GM19455 (cell line): Measurements from ENCODE around the gene SLC6A11.

Experiments
- ATAC-seq: cut with Tn5 transposase; IDR thresholded peaks from one replicate; pipeline ENCODE4 v1.9.1; 2021; ENCODE audit not compliant: unreplicated experiment

The SLC6A11 gene

DNA sequence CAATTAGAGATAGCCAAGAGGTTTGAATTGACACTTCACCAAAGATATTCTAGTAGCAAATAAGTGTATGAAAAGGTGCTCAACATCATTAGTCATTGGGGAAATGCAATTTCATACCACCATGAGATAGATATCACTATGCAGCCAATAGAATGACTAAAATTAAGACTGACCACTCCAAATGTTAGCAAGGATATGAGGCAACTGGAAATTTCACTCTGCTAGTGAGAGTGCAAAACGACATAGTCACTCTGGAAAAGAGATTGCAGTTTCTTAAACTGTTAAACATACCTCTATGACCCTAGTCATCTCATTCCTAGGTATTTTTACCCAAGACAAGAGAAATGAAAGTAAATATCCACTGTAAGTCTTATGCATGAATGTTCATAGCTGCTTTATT is 27.6 kb upstream of the SLC6A11 start:
- ATAC-seq, result no peak

GRCh38 chr3:10790713-10791112 is 25.3 kb upstream of the SLC6A11 start:
- ATAC-seq, result no peak

GRCh38 chr3:10792208-10792607 is 23.8 kb upstream of the SLC6A11 start:
- ATAC-seq, result no peak

- no peak for ATAC-seq
Measured at GRCh38 chr3:10798600-10799367, 17.2 kb upstream of the SLC6A11 start.

DNA sequence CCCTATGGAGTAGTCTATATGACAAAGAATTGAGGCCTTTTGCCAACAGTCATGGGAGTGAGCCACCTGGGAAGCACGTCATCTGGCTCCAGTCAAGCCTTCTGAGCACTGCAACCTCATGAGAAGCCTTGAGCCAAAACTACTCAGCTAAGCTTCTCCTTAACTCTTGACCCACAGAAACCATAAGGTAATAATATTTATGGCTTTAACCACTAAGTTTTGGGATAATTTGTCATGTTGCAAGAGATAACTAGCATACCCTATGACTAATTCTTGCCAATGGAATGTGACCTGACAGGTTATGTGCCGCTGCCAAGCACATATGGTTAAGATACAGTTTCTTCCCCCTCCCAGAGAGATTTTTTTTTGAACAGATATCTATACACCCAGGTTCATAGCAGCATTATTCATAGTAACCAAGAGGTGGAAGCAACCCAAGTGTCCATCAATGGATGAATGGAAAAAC is 11.8 kb upstream of the SLC6A11 start:
- no peak for ATAC-seq

DNA sequence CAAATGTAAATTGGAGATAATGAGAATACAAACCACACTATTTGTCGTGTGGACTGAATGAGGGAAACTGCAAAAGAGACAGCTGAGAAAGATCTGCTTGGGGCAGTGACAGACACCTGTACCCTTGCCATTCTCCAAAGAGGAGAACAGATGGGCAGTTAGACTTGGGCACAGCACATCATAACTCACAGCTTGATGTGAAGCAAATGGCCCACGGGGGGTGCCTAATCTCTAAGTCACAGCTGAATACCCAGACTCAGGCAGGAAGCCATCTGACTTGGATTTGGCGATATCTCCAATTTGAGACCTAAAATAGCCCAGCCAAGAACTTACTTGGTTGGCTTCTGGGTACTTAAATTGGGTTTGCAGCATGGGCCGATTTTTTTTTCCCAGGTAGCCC is 10.0 kb upstream of the SLC6A11 start:
- no peak for ATAC-seq

DNA sequence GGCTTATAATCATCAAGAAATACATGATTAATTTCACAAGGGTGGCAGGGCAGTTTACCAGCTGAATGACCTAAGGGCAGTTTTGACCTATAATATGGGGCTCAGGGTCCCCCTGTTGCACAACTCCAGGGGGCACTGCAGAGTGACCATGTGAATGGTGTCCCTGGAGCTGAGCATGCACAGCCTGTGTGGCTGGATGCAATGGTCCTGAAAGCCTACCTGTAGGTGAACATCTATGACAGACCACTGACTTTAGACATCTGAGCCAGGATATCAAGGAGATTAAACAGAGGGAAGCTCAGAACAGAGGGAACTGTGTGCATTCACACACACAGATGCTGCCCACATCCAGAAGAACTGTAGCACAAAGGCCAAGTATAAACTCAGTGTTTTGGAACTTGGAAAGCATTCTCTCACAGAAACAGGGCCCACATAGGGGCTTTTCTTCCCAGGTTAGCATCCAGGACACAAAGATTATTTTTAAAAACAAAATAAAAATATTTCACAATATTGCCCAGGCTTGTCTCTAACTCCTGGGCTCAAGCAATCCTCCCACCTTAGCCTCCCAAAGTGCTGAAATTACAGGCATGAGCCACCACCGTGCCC is 7.8 kb upstream of the SLC6A11 start:
- ATAC-seq, result no peak

GRCh38 chr3:10808974-10809373 is 7.1 kb upstream of the SLC6A11 start:
- no peak for ATAC-seq

DNA sequence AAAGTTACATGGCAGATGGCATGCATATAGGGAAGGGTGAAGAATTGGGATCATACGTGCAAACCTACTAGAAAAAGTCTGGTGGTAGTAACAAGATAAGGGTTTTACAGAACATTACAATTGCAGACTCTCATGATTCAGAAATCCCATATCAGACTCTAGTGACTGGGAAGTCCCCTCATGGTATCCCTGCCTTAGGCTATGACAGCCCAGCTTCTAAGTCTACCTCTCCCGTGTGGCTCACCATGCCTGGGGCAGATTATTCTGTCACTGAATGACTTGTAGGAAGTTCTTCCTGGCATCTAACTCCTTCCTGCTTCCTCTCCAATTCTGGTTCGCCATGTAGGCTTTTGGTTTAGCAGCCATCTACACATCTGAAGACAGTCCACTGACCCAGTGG is 5.7 kb upstream of the SLC6A11 start:
- no peak for ATAC-seq

DNA sequence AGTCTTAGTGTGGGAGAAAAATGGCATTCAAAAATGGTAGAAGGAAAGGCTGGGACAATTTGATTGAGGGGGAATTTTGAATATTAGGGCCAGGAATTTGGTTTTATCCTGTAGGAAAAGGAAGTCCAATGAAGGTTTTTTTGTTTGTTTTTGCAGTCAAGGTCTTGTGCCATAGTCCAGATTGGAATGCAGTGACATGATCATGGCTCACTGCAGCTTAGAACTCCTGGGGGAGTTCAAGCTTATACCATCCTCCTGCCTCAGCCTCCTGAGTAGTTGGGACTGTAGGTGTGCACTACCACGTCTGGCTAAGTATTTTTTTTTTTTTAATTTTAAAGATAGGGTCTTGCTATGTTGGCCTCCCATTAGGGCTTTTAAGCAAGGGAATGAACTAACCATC is 2.6 kb upstream of the SLC6A11 start:
- ATAC-seq, result no peak

DNA sequence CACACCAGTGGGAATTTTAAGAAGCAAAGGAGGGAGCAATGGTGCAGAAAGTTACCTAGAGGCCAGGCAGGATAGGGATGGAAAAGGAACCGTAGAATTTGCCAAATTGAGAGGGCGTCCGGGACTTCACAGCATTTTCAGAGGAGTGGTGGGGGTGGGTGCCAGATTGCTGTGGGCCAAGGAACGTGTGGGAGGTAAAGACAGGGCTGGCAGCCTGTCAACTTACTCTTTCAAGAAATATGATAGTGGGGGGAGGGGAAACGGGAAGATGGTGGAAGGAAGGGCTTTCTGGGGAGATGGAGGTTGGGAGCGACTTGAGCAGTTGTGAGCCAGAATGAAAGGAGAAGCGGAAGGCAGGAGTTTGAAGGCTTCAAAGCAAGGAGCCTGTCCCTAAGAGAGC is 1.4 kb upstream of the SLC6A11 start:
- no peak for ATAC-seq

DNA sequence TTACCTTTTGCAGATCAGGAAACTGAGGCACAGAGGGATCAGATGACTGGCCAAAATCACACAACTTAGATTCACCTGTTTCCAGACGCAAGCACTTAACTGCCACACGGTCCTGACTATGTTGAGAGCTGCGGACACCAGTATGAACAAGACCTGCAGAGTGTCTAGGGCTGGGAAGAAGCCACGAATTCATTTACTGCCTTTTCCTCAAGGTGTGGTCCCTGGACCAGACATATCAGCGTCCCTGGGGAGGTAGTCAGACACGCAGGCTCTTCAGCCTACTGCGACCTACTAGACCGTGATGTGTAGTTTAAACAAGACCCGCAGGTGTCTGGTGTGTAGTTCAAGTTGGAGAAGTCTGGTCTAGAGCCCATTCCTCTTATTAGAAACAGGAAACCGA is 541 bp upstream of the SLC6A11 start:
- no peak for ATAC-seq

DNA sequence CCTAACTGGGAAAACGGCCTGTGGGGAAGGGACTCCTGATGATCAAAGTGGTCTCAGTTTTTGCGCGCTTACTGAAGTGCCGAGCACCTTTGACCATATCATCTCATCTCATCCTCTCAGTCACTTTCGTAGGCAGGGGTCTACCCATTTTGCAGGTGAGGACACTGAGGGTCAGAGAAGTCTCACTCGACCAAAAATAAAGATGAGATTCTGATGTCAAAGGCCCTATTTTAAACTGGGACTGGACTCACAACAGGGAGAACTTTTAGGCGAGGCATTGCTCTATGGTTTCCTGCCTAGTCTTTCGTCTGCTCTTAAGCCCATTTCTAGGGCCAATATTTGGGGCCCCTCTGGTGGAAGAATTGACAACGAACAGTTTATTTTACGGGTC is 830 bp downstream of the SLC6A11 start:
- no peak for ATAC-seq

GRCh38 chr3:10817506-10817905 is 1.5 kb downstream of the SLC6A11 start:
- no peak for ATAC-seq

DNA sequence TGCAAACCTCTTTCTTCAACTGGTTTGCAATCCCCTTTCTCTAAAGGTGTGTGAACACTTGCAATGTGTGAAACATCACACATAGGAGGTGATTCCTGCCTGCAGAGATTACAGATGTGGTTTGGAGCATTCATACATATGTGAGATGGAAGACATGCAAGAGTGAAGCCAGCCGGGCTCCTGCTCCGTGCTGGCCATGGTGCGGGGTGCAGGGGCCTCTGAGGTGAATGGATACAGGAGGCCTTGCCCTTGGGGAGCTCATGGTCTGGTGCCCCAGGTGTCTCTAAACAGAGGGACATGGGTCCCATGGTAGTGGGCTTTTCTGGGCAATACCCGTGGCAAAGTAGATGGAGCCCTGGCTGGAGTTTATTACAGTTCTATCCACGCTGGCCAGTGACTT is 6.0 kb downstream of the SLC6A11 start:
- no peak for ATAC-seq

DNA sequence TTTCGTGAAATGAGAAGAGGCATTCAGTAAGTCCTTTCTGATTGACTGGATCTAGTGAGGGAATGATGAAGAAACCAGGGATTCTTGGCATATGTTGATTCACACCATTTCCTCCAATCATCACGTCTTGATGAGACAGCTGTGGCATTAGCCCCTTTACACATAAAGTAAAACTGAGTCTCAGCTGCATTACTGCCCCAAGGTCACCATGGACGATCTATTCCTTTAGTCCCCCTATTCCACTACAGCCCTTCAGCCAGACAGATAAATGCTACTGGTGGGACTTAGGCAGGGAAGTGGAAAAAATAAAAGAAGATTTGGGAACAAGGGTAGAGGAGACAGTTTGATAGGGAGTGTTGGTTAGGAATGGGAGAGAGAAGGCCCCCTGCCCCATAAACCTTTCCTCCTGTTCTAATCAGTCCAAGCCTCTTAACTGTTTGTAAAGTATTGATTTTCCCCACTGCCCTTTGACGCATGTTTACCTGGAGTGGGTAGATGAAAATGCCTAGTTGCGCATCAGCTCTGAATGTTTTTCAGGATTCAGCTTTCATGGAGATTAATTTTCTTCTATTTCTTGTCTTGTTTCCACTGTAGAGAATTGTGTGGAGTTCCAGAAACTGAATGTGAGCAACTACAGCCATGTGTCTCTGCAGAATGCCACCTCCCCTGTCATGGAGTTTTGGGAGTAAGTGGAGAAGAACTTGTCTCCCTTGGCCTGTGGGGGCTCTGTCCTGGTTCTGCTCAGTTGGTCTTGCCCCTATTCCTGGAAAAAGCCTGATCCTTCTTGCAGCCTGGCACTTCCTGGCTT is 6.9 kb downstream of the SLC6A11 start:
- no peak for ATAC-seq

DNA sequence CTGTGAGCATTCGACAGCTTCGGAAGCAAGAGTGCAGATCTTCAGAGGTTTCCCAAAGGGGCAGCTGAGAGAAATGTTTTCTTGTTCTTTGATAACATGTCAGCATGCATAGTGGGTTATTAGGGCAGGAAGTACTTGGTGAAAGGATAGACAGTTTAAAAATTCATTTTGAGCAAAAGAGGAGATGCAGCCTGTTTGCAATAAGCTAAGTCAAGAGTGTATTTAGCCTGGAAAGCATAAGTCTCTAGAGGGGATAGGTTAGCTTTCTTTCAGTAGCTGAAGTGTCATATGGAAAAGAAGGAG is 7.4 kb downstream of the SLC6A11 start:
- no peak for ATAC-seq

DNA sequence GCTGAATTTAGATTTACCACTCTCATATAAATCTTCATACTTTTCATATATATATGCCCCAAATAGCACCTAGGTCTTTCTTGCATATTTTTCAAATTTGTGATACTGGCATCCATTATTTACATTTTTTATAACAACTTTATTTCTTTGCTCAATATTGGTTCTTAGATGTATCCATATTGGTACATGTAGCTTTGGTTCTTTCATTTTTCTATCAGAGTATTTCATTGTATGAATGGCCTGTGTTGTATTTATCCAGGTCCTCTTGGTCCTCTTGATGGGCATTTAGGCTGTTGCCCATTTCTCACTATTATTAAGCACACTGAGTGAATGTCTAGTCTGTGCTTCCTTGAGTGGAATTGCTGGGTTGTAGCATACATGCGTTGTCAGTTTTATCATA is 8.4 kb downstream of the SLC6A11 start:
- ATAC-seq, result no peak

DNA sequence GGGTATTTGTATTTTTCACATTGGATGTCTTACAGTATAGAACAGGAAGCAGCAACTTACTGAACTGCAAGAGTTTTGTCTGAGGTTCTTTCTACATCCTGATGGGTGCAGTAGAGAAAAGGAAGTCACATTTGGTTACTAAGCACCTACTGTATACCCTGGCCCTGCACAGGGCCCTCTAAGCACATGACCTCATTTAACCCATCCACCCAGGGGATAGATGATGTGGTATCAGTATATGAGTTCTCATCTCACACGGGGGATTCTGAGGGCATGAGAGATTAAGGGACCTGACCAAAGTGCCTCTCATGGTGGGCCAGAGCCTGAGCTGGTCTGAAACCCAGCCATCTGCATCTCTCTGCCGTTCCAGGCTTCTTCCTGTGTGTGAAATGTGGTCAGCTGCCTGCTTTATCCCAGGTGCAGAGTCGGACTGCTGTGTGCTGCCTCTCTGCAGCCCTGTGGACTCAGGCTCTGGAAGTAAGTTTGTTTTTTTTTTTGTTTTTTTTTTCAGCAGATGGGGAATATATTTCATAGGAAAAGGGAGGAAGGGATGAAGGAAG is 17.9 kb downstream of the SLC6A11 start:
- no peak for ATAC-seq

- no peak for ATAC-seq
Measured at GRCh38 chr3:10834951-10835350, 18.9 kb downstream of the SLC6A11 start.

- no peak for ATAC-seq
Measured at GRCh38 chr3:10835406-10835805, 19.4 kb downstream of the SLC6A11 start.

DNA sequence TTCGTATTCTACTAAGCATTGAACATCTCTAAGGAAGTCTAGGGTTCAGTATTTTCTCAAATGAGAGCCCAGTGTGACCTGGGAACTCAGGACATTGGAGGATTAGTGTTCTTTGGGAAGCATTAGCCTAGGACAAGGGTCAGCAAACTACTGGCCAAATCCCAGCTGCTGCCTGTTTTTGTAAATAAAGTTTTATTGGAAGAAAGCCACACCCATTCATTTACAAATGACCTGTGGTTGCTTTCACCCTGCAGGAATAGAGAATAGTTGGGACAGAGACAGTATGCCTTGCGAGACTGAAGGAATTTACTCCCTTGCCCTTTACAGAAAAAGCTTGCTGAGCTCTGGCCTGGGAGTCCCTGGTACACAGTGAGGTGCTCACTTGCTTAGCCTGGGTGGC is 20.6 kb downstream of the SLC6A11 start:
- ATAC-seq, result no peak
